ENCODE results near the gene SNX6.
"Not testable (repeated sequence)": the region's sequence is repeated elsewhere in the genome, so short reads cannot be mapped to it uniquely, and the experiment has no call there.

The SNX6 gene

DNA sequence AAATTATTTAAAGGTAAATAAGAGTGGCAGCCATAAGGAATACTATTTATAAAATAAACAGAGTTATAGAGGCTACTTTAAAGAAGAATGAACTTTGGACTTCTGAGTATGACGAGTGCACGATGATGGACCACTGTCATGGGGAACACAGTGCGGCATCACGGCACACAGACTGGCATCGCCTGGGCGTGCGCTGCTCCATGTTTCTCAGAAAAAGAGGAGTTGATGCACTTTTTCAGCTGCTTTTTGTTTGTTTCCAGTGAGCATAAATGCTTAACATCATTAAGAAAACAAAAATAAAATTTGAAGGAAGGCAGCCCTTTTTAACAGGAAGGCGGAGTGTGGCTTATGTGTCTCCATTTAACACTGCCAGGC lies 67.2 kb downstream of the SNX6 start:
- DNase-seq (ENCODE audit: low read depth in 2 of 2): no peak

DNA sequence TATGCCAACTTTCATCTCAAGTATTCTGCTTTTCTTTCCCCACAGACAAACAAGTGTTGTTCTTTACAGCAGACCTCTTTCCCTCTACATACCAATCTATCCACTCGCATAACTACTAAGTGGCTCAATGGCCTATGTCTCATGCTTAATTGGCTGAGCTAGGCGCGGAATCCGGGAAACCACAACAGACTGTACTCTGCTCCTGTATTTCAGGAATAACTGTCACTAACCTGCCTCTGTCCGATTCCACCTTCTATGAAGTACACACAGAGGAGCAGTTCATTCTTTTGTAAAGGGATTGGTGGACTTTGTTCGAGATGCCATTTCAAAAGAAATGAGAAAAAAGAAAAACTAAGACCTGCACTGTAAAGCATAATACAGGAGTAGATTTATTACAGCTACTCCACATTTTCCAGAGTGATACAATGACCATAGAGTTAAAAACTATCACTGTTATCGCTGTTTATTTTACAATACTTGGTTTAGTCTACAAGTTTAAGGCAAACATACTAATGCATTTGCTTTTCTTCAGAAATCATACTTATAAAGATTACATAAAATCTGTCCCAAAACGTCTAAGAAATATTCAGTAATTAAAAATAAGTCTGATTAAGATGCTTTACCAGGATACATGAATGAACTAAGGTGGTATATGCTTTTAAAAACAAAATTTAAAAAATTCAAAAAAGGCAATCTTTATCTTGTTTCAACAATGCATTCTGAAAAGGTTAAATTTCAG lies 67.7 kb downstream of the SNX6 start:
- DNase-seq (ENCODE audit: low read depth in 2 of 2): not testable (repeated sequence)

DNA sequence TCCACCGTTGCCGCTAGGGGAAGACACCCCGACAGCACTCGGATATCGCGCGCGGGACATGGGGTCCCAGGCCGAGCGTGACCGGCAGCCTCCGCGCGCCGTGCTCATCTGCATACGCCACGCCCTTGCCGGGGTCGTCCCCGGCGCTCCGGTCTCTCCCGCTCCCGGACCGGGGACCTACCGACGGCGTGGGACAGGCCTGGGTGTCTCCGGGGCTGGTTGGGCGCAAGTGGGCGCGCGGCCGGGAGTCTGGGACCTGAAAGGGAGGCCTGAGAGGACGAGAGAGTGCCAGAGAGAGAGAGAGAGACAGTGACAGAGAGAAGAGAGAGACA lies 73.5 kb downstream of the SNX6 start:
- DNase-seq (ENCODE audit: low read depth in 2 of 2): not testable (repeated sequence)

DNA sequence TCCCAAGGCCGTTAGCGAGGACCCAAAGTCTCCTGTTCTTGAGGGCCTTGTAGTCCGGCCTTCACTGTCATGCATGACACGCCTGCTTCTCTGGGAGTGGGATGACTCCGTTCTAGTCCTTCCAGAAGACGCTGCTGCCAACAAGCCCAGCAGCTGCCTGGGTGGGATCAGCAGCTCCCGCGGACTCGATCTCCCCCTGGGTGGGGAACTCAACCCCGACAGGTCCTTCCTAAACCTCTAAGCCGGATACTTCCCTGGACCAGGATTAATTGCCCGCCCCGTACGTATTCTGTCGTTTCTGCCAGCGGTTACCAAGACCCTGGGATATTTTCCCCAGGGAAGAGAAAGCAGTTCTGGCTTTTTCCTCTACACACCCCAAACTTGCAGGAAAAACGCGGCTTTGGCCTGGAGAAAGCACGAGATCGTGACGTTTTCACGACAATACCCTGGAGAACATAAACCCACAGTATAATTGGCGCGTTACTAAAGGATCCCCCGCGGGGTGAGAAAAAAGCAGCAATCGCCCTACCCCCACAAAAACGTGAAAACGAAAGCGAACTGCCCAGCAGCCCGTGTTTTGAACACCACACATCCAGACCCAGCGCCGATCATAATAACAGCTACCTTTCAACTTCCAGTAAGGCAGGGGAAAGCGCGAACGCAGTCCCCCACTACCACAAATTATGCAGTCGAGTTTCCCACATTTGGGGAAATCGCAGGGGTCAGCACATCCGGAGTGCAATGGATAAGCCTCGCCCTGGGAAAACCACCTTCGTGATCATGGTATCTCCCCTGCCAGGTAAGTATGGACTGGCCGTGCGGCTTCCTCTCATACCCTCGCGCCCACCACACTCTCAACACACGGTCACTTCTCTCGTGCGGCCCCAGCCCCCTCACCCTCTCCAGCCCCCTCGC lies 74.1 kb downstream of the SNX6 start:
- DNase-seq (ENCODE audit: low read depth in 2 of 2): not testable (repeated sequence)

DNA sequence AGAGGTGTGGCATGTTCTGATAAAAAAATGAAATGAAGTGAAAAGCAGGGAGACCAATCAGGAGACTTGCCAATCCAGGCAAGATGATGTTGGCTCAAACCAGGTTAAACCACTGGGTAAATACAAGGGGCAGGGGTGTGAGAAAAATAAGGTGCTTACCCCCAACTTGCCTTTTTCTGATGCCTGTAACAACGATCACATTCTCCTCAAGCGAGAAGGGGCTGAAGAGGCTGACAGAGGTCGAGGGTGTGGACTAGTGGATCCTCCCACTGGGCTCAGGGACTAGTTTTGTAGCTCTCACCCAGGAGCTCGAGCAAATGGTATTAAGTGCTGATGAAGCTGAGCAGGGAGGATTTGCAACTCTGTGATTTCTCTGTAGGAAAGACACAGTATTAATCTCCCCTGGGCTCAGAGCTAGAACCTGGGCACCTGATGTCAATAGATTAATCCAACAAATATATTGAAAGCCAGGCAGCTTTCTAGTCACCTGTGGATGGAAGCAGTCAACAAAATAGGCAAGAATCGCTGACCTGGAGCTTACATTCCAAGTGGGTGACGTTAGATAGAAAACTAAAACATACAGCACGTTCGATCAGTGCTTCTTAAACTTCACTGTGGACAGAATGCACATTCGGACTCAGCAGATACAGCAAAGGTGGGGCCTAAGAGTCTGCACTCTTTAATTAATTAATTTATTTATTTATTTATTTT lies 75.3 kb downstream of the SNX6 start:
- no peak for DNase-seq (ENCODE audit: low read depth in 2 of 2)

GRCh38 chr14:34549276-34549966 lies 80.5 kb downstream of the SNX6 start:
- DNase-seq (ENCODE audit: low read depth in 2 of 2): not testable (repeated sequence)

GRCh38 chr14:34548472-34548981 lies 81.4 kb downstream of the SNX6 start:
- no peak for DNase-seq (ENCODE audit: low read depth in 2 of 2)

- not testable (repeated sequence) for DNase-seq (ENCODE audit: low read depth in 2 of 2)
Observed at GRCh38 chr14:34547136-34547520, 82.8 kb downstream of the SNX6 start.

DNA sequence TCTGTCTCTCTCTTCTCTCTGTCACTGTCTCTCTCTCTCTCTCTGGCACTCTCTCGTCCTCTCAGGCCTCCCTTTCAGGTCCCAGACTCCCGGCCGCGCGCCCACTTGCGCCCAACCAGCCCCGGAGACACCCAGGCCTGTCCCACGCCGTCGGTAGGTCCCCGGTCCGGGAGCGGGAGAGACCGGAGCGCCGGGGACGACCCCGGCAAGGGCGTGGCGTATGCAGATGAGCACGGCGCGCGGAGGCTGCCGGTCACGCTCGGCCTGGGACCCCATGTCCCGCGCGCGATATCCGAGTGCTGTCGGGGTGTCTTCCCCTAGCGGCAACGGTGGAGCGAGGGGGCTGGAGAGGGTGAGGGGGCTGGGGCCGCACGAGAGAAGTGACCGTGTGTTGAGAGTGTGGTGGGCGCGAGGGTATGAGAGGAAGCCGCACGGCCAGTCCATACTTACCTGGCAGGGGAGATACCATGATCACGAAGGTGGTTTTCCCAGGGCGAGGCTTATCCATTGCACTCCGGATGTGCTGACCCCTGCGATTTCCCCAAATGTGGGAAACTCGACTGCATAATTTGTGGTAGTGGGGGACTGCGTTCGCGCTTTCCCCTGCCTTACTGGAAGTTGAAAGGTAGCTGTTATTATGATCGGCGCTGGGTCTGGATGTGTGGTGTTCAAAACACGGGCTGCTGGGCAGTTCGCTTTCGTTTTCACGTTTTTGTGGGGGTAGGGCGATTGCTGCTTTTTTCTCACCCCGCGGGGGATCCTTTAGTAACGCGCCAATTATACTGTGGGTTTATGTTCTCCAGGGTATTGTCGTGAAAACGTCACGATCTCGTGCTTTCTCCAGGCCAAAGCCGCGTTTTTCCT lies 83.4 kb downstream of the SNX6 start:
- DNase-seq (ENCODE audit: low read depth in 2 of 2): not testable (repeated sequence)

GRCh38 chr14:34540181-34541059 lies 89.5 kb downstream of the SNX6 start:
- DNase-seq (ENCODE audit: low read depth in 2 of 2): not testable (repeated sequence)

GRCh38 chr14:34539407-34540180 lies 90.4 kb downstream of the SNX6 start, which contains the start of gene EAPP:
TSS of gene EAPP (minus strand) at chr14:34539701. CDS start at chr14:34539628, 73 bp downstream.
- peak; percentile 93 for DNase-seq (ENCODE audit: low read depth in 2 of 2)

- no peak for DNase-seq (ENCODE audit: low read depth in 2 of 2)
Observed at GRCh38 chr14:34538871-34539406, 91.0 kb downstream of the SNX6 start.

GRCh38 chr14:34538096-34538495 lies 91.9 kb downstream of the SNX6 start:
- DNase-seq (ENCODE audit: low read depth in 2 of 2): not testable (repeated sequence)

DNA sequence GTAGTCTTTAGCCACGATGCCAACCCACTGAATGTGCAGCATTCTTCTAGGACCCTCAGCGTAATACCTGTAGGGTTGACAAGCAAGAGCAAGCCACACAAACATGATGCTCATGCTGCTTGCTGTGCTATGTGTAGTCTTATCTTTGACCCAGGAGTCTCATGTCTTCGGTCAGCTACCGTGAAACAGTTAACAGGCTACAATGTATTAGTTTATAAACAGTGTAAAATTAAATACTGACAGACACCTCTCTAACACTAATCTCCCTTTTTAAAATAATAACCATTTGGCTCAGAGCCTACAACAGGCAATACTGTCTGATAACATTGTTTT lies 92.3 kb downstream of the SNX6 start:
- DNase-seq (ENCODE audit: low read depth in 2 of 2): no peak

DNA sequence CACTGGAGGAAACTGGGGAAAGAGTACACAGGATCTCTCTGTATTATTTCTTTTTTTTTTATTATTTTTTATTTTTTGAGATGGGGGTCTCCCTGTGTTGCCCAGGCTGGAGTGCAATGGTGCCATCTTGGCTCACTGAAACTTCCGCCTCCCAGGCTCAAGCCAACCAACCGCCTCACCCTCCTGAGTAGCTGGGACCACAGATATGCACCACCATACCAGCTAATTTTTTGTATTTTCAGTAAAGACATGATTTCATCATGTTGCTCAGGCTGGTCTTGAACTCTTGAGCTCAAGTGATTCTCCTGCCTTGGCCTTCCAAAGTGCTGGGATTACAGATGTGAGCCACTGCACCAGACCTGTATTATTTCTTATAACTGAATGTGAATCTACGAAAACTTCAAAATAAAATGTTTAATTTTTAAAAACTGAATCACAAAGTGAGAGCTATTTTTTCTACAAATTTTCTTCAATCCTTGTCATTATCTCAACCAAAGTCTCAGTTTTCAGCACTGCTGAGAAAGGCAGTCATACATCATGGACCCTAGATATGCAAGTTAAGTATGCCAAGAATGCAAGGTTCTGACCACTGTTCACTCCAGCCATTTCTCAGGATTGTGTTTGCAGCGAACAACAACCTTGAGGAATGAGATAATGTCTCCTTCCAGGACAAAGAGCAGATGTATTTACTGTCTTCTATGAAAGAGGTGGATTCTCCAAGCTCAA lies 92.8 kb downstream of the SNX6 start:
- DNase-seq (ENCODE audit: low read depth in 2 of 2): no peak

DNA sequence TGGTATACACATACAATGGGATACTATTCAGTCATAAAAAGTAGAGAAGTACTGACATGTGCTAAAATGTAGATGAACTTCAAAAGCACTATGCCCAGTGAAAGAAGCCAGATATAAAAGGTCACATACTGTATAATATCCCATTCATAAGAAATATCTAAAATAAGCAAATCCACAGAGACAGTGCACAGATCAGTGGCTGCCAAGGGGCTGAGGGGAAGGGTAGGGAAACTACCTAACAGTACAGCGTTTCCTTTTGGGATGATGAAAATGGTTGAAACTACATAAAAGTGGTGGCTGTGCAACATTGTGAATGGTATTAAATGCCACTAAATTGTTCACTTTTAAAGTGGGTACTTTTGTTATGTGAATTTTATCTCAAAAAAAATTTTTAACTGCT lies 102.4 kb downstream of the SNX6 start:
- no peak for DNase-seq (ENCODE audit: low read depth in 2 of 2)

DNA sequence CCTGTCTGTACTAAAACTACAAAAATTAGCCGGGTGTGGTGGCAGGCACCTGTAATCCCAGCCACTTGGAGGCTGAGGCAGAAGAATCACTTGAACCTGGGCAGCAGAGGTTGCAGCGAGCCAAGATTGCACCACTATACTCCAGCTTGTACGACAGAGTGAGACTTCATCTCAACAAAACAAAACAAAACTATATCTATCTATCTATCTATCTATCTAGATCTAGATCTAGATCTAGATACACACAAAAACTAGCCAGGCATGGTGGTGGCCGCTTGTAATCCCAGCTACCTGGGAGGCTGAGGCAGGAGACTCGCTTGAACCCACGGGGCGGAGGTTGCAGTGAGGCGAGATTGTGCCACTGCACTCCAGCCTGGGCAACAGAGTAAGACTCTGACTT lies 105.7 kb downstream of the SNX6 start:
- DNase-seq (ENCODE audit: low read depth in 2 of 2): not testable (repeated sequence)

DNA sequence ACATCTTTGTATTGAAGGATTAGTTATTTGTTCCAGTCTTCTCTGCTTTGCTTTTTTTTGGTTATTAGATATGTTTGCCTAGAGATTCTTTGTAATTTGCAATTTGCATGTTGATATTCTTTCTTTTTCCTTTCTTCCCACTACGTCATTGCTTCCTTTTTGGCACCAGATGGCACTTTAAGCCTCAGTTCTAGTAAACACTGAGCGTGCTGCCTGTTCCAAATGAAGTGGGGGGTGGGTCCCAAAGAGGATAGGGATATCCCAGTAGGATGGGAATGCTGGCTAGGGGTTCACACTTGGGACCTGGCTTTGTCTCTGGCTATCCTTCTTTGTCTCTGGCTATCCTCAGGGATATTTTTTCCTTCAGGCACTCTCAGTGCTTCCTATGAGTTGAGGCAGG lies 107.5 kb downstream of the SNX6 start:
- DNase-seq (ENCODE audit: low read depth in 2 of 2): no peak

All from stimulated activated CD8-positive, alpha-beta memory T cell treated with anti-CD3 and anti-CD28 coated beads, Interleukin-2, amount 100 ng/mL, for 48 hours (primary cell).